GM18511 (cell line): ENCODE measurements around the gene QSOX1.

Experiments
- ATAC-seq: cut with Tn5 transposase; IDR thresholded peaks from one replicate; pipeline ENCODE4 v1.9.1; 2021; ENCODE audit warnings: mild to moderate bottlenecking, moderate library complexity; ENCODE audit not compliant: unreplicated experiment

QSOX1 gene

DNA sequence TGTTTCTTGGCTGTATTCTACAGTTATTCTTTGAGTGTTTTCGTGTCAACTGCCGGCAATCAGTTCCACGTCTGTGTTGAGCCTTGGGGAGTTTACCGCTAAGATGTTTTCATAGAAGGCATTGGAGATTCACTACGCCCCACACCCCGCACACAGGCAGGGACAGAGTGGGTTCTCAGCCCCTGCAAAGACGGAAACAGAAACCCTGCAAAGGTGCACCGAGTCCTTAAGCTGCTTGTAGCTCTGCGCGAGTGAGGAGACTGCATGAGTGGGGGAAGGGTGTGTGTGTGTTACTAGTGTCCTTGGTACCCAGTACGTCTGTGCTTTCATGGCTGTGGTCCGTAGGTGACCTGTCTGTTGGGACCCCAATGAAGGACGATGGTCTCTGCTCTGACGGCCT, 77.3 kb downstream of the QSOX1 start:
- no peak for ATAC-seq

DNA sequence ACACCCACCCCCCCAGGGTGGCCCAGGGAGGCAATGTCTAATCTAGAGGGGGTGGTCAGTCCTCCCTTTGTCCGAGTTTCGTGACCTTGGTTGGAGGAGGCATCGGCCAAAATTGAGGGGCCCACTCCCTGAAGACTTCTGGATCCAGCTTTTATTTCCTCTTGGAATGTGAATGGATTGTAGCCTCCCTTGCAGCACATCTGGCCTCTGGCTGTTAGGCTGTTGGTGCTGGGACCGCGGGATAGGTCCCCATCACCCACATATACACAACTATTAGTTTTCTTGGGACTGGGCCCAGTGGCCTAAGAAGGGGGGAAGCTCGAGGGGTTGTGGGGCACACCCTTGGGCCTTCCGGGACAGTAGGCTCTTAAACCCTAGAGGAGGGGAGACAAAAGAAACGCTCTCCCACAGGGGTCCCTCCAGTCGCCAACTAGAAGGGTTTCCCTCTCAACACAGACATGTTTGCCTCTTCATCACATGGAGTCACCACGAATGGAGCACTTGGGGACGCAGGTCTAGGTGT, 77.9 kb downstream of the QSOX1 start:
- no peak for ATAC-seq

DNA sequence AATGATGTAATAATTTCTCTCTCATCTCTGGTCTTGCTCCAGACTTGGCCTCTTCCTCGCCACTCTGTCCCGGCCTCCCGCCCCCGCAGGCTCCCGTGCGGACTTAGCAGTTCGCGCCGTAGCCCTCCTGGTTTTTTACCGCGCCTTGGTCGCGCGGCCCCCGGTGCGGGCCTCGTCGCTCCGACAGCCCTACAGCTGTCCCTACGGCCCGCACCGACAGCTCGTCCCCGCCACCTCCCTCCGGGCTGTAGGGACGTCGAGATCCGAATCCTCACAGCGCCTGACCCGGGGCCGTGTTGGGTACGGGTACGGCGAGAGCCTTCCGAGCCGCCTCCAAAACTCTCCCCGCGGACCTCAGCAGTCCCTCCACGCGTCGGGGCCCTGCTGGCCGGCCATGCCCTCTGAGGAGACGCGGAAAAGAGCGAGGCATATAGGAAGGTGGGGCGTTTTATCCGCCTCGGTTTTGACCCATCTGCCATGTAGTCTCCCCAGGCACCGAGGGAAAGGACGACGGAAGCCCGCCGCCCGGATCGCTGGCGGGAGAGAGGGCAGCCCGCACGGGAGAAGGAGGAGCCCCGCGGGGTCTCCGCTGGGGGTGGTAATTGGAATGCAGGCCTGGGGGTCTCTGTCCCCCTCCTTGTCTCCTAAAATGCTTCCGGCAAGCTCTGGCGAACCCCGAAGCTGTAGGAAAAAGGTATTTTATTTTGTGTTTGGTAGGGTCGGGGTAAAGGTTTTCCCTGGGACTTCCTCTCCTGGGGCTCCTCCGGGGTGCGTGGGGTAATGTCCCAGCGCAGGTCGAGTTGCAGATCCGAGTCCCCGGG, 78.7 kb downstream of the QSOX1 start:
- ATAC-seq, result no peak

DNA sequence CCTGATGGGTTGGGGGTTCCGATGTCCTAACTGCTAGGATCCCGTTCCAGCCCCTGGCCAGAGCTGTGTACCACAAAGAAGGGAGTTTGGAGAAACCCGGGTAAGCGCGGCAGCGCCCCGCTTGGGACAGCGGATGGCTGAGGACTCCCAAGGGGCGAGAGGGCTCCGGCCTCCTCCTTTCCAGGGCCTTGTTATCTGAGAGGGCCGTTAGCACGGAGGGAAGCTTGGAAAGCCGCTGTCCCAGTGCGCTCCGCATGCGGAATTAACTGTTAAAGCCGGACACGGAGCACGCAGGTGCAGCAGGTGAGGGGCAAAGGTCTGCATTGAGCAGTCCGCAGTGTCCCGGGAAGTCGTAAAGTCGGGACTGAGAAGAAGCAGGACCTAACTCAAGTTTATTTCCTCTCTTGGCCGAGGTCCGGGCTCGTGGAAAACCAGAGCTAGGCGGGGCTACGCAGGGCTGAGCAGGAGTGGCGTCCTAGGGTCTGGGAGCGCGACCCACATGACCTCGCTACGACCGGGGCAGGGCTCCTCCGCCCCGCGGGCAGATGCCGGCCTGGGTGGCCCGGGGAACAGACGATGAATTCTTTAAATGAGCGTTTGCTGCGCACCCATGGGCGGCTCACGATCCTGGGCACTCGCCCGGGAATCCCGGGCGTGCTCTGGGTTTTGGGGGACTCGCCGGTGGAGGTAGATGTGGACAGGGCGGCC, 79.9 kb downstream of the QSOX1 start:
- ATAC-seq, result no peak

DNA sequence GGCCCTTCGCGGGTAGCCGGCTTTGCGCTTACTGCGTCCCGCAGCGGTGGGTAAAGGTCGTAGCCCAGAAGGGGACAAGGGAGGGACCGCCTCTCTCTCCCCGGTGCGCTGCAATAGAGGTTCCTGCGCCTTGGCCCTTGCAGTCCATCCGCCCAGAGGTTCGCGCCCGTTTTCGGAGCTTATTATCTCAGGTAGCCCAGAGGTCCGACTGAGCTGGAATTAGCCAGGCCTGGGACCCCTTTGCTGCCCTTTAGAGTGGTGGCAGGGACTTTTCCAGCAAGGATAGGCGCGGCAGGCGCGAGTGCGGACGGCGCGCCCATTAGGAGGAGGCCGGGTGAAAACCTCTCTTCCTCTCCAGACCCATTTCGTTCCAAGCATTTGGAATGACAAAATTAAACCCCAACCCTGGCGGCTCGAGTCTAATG, 80.4 kb downstream of the QSOX1 start:
- ATAC-seq, result no peak

DNA sequence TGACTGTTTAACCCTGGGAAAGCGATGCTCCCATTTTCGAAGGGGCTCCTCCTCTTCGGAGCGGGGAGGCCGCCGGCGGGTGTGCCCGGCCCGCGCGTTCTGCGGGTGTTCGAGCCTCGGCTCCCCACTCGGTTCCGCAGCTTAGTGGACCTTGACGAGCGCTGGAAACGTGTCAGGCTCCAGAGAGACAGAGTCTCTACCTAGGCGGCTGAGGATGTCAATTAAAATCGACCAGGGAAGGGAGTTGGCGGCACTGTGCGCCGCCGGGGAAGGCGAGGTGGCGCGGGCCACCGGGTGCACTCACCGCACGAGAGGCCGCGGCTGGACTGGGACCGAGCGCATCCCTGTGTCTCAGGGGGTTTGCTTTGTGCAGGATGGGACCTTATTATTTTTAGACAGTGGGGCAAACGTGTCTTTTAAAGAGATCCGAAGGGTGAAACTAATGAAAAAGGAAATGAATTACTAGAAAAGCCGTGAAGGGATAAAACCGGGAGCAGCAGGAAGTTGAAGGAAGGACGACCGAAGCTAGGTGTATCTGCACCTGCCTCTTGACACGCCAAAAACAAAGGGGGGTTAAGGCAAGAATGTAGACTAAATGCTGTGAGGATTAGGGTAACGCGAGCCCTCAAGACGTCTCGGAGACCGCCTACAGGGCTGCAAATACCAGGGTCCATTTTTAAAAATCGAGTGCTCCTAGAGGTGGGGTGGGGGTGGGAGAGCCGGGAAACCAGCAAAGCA, 81.0 kb downstream of the QSOX1 start:
- no peak for ATAC-seq

DNA sequence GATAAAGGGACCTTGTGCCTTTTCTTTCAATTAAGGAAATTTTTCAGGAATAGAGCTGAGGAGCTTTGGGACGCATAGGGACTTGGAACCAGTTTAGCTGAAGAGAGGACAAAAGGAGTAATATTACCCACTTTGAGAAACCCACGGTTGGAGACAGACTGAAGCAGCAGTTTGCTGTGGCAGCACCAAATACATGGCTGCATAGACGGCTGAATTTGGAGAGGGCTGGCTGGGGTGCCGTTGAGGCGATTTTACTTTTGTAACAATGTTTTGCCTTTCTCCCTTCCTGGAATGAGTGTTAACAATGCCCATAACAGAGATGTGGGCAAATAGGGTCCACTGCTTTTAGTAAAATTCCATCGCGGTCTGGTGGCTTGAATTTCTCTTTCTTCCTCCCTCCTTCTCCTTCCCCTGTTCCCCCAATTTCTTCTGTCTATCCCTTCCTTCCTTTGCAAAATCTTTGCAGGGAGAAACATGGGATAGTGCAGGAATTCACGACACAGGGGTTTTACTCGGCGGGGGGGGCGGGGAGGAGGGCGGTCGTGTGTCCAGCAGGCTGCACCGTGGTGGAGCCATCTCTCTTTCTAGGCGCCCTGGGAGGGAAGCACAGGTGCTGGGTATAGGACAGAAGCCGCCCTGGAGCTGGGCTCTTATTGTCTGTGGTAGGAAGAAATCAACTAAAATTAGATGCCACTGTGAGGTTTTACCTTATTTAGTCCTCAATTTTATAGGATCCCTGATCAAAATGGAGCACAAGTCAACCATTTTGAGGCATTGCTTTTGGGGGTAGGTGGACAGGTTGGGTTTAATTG, 82.2 kb downstream of the QSOX1 start:
- ATAC-seq, result no peak

DNA sequence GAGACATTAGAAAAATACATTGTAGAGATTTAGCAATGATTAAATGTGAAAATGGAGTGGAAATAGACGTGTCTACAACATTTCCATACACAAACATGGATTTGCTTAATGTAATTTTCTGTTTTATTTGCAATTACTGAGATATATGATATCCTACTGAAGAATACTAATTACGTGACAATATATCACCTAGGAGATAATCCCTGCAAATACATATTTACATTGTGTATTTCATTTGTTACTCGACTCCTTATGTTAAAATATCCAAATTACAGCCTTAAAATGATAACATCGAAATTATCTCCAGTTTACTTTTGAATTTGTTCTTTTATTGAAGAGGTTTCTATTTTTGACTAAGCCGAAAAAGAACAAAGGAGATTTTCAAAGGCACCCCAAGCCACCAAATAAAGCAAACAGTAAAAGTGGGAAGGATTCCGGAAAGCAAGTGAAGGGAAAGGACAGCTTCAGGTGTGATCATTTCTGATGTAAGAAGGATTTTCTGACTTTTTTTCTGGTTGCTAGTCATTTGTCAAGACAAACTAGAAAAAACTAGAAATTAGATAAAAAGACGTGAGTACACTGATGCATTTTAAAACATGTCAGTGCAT, 83.3 kb downstream of the QSOX1 start:
- no peak for ATAC-seq

DNA sequence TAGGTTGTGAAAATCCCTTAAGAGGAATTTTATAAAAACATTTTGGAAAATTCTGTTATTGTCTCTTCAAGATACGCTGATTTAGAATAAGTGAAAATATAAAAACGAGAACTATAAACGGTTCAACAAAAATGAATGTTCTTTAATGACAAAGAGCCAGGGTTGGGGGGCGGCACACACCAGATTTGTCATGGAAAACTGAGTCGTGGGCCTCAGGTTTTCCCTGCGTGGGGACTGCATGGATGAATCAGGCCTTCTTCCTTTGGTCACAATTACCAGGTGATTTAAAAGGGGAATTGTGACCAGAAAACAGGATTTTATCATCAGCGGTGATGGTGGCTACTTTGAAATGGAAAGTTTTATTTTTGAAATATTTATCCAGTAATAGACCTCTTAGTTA, 84.0 kb downstream of the QSOX1 start:
- ATAC-seq, result no peak

DNA sequence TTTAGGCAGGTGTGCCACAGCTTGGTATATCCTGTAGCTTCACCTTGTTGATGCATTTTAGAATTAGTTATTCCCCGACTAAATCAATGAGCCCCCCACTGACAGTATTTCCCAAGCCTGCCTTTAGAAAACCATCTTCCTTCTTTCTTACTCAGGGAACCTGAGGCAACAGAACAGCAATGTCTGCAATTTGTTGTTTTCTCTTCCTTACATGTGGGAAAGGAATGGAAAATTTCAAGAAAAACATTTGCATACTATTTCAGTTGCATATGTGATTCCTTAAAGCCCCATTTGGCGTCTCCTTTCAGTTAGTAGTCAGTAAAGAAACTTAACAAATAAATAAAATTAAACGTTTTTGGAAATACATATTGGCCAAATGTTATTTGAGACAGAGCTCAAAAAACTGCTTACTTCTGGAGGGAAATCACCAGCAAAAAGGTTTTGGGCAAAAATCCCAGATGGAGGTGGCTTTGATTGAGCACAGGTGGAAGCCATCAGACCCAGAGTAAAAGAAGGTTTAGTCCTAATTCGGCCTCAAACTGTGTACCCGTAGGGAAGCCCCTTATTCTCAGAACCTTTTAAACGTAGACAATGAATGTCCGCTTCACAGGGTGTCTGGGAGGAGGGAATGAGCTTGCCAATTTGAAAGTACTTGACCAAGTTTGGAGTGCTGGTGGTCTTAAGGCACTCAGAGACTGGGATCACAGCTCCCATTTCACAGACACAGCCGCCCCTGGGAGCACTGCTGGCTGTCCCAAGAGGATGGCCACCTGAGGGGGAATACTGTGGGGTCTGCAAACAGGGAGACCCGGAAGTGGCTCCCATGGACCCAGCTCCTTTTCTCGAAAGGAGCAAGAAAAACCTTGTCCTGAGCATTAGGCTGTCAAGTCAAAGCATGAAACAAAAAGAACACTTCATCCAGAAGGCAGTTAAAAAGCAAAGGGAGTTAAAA, 84.8 kb downstream of the QSOX1 start:
- no peak for ATAC-seq

DNA sequence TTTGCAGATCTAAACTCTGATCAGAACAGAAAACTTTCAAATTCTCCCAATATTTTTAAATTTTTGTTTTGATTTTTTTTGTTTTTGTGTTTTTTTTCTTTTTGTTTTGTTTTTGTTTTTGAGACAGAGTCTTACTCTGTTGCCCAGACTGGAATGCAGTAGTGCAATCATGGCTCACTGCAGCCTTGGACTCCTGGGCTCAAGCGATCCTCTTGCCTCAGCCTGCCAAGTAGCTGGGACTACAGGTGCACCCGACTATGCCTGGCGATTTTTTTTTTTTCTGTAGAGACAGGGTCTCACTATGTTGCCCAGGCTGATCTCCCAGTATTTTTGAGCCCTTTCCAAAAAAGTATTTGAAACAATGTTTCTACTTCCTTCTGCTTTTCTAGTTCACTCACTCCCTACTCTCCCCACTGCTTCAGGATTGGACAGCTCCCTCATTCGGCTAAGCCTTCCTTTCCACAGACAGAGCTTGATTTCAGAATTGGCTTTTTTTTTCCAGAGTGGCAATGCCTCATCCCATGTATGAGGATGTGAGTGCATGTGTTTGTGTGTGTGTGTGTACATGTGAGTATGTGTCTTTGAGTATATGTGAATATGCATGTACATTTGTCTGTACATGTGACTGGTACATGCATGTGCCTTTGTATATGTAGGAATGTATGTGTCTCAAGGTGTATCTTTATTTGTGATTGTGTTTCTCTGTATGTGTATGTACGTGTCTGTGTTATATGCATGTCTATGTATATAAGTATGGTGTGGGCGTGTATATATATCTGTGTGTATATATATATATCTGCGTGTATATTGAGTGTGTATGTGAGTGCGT, 87.3 kb downstream of the QSOX1 start:
- no peak for ATAC-seq

DNA sequence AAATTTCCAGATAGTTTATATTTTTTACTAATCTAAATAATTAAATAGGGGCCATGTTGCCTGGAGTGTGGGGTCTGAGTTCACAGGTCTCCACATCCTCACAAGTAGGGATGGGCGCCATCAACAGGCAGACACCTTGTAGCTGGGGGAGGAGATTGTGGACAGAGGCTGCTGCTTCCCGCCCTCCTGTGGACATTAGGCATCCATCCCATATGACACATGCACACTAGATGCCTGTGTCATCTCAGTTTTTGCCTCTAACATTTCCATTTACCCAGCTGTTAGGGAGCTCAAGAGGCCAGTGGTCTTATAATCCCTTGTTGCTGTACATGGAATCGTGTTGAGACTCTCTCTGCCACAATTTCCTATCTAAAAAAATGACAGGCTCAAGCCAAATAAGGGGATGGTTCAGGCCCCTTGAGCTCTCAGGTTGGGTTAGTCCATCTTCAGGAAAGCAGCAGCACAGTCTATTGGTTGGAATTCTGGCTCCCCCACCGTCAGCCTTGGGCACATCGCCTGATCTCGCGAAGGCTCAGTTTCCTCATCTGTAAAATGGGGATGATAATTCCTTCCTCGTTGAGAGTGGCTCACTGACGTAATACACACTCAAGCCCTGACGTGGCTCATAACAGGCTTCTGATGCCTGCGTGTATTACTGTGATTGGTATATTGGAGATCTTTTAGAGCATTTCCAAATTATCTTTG, 89.0 kb downstream of the QSOX1 start:
- ATAC-seq, result no peak

DNA sequence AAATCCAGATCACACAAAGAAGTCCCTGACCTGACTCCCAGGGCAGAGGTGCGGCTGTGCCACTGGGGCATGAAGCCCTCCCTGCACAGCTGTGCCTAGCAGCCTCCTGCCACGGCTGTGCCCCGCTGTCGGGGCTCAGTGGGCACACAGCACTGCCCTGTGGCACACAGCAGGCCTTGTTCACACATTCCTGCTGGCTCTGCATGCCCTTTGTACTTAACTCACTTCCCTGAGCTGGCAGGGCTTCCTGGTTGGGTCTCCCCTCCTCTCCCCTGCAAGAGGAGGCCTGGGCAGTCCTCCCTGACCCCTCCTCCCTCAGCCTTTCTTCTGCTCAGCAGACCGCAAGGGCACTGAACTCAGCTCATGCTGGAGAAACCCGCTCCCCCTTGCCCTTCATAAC, 90.2 kb downstream of the QSOX1 start:
- ATAC-seq, result no peak

DNA sequence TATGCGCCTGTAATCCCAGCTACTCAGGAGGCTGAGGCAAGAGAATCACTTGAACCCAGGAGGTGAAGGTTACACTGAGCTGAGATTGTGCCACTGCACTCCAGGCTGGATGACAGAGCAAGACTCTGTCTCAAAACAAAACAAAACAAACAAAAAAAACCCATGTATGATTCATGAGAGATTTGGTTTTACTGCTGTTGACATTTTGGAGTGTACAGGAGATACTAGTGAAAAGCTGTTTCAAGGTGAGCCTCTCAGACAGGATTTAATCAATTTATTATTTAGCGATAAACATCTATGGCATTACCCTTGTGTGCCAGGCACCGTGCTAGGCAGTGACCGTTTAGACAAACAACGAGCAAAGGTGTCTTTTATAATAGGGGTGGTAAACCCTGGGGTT, 91.9 kb downstream of the QSOX1 start:
- no peak for ATAC-seq

DNA sequence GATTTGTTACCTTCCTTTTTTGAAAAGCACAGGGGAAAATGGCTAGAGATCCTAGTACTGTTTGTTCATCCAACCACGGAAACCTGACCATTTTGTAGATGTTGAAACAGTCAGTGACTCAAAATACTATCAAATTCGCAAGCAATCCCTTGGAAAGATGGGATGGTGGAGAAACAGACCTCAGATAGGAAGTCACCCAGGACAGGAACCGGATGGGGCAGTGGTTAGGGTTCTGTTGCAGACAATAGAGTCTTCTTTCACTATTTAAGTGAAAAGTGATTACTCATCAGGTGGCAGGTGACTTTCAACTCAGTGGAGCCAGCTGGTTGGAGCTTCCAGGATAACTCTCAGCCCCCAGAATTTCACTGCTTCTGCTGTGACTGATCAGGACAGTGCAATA, 92.4 kb downstream of the QSOX1 start:
- no peak for ATAC-seq

DNA sequence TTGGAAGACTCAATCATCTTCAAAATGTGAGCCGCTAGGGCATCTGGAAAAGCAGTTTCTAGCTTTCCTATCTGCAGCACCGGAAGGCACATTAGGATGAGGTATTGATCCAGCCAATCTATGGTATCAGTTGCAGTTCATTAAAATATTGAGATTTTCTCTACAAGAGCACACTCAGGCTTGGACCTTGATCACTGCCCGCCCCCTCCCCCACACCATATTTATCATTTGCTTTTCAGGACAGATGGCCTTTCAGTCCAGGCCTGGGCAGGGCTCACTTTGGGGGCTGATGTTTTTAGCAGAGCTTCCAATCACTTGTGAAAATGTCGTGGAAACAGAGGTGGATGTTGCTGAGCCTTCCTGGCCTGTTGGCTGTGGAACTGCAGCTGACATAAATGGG, 92.9 kb downstream of the QSOX1 start:
- no peak for ATAC-seq

DNA sequence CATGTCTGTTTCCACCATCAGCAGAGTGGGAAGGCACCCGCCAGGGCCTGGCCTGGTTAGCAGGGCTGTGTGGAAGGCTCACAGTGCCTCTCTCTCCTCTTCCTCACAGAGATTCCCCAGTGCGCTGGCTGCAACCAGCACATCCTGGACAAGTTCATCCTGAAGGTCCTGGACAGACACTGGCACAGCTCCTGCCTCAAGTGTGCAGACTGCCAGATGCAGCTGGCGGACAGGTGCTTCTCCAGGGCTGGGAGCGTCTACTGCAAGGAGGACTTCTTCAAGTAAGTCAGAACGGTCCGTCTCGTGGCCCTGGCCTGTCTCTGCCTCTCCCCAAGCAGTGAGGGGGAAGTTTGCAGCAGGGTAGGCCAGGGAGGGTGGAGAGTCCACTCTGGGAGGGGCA, 93.5 kb downstream of the QSOX1 start:
- ATAC-seq, result no peak
